A549 (cell line): ENCODE measurements around the gene MBD3L5. TPM values are rescaled to one million over a fixed set of nuclear protein-coding genes. Genes with fewer than 3 reads are reported as not detected.

Source experiments
- ATAC-seq, 2 experiments: fragments of 200-7000 bp in 1 of 2; fragments of >200 bp in 1 of 2; cut with Nextera tagmentation in 1 of 2; cut with Tn5 transposase in 1 of 2; 3 replicates each; pipeline versions ENCODE4 v1.8.0 to v1.9.1; 2018 to 2020; ENCODE audit warnings: mild to moderate bottlenecking in 1 of 2, moderate library complexity in 1 of 2
- CTCF ChIA-PET: fragments of 300-600 bp; sonication (Branson Sonifier 250); formaldehyde crosslinking; extraction: SDS; loops from one replicate; lab custom pipeline; 2021; ENCODE audit warnings: antibody characterized with exemption, inconsistent platforms; lab: Yijun Ruan, JAX
- POLR2A ChIA-PET: fragments of 350-600 bp; formaldehyde crosslinking; extraction: SDS; loops from one replicate; lab custom pipeline; 2021; ENCODE audit warnings: antibody characterized with exemption, inconsistent platforms; lab: Yijun Ruan, JAX
- DNase-seq, 2 experiments: peaks; one replicate each; pipeline versions ENCODE4 v3.0.0 to v3.0.0-alpha.2; 2011 to 2016; ENCODE audit warnings: low read depth in 1 of 2, low spot score in 1 of 2
- FAIRE-seq: peaks from 2 replicates; lab custom pipeline; 2011; peaks lifted over from hg19 to GRCh38; lab: Jason Lieb, UNC
- H3K27ac ChIP-seq, 2 experiments: fragments of >200 bp; sonication (Bioruptor Twin); formaldehyde crosslinking; 3 replicates each; pipeline ENCODE4 v1.5.1; 2016 to 2017
- H3K4me1 ChIP-seq: fragments of >200 bp; sonication (Bioruptor Twin); formaldehyde crosslinking; 3 replicates; pipeline ENCODE4 v1.6.1; 2016
- H3K4me2 ChIP-seq: fragments of >200 bp; sonication (Bioruptor Twin); formaldehyde crosslinking; 3 replicates; pipeline ENCODE4 v1.6.1; 2016
- H3K4me3 ChIP-seq: fragments of >200 bp; sonication (Bioruptor Twin); formaldehyde crosslinking; 3 replicates; pipeline ENCODE4 v1.5.1; 2016
- H3K9me3 ChIP-seq: fragments of >200 bp; sonication (Bioruptor Twin); formaldehyde crosslinking; 3 replicates; pipeline ENCODE4 v1.6.1; 2016
- BHLHE40 ChIP-seq: IDR thresholded peaks from 2 replicates; pipeline ENCODE4 v1.6.1; 2012; ENCODE audit warnings: low read depth, low read length, inconsistent platforms
- CHD2 ChIP-seq: fragments of 150-350 bp; IDR thresholded peaks from 2 replicates; pipeline ENCODE4 v1.6.1; 2014; ENCODE audit warnings: low read length; ENCODE audit not compliant: partially characterized antibody
- CHD4 ChIP-seq: fragments of 200-600 bp; sonication (generic); IDR thresholded peaks from 2 replicates; pipeline ENCODE4 v1.6.1; 2016; ENCODE audit warnings: antibody characterized with exemption, mild to moderate bottlenecking, borderline replicate concordance
- EP300 ChIP-seq, 2 experiments: fragments of >200 bp; sonication (Bioruptor Twin); formaldehyde crosslinking; IDR thresholded peaks; 2 replicates in 1 of 2; 3 replicates in 1 of 2; pipeline ENCODE4 v1.6.1; 2016 to 2017
- FOSB ChIP-seq: fragments of 250-450 bp; sonication (Bioruptor Pico); IDR thresholded peaks from 2 replicates; pipeline ENCODE4 v1.5.0; 2020; ENCODE audit warnings: mild to moderate bottlenecking, moderate library complexity
- FOSL2 ChIP-seq, 2 experiments: fragments of 450-650 bp in 1 of 2; fragments of >200 bp in 1 of 2; sonication (Bioruptor Twin) in 1 of 2; formaldehyde crosslinking; IDR thresholded peaks; 2 replicates each; pipeline versions ENCODE4 v1.5.0 to v1.6.1; 2016 to 2020; ENCODE audit warnings: mild to moderate bottlenecking in 1 of 2, moderate library complexity in 1 of 2
- HDAC2 ChIP-seq: fragments of 200-600 bp; sonication (generic); IDR thresholded peaks from 2 replicates; pipeline ENCODE4 v1.6.1; 2016
- HEYL ChIP-seq: fragments of 250-450 bp; sonication (Bioruptor Pico); IDR thresholded peaks from 2 replicates; pipeline ENCODE4 v1.8.0; 2021; ENCODE audit warnings: mild to moderate bottlenecking, moderate library complexity
- HOXA7 ChIP-seq: fragments of 250-450 bp; sonication (Bioruptor Pico); IDR thresholded peaks from 2 replicates; pipeline ENCODE4 v1.5.0; 2020; ENCODE audit warnings: mild to moderate bottlenecking, moderate library complexity
- HOXB13 ChIP-seq: fragments of 250-450 bp; sonication (Bioruptor Pico); IDR thresholded peaks from 2 replicates; pipeline ENCODE4 v1.5.0; 2020; ENCODE audit warnings: low read depth, mild to moderate bottlenecking, moderate library complexity
- JUNB ChIP-seq: fragments of >200 bp; sonication (Bioruptor Twin); formaldehyde crosslinking; IDR thresholded peaks from 2 replicates; pipeline ENCODE4 v1.6.1; 2016
- NPAS2 ChIP-seq: fragments of 250-450 bp; sonication (Bioruptor Pico); IDR thresholded peaks from 2 replicates; pipeline ENCODE4 v1.8.0; 2022; ENCODE audit warnings: mild to moderate bottlenecking, moderate library complexity, borderline replicate concordance
- NR3C1 ChIP-seq: fragments of >200 bp; sonication (Bioruptor Twin); formaldehyde crosslinking; IDR thresholded peaks from 3 replicates; pipeline ENCODE4 v1.6.1; 2017
- PHF8 ChIP-seq: fragments of 200-600 bp; sonication (generic); IDR thresholded peaks from 2 replicates; pipeline ENCODE4 v1.6.1; 2016; ENCODE audit warnings: low read depth, mild to moderate bottlenecking, antibody characterized with exemption, moderate library complexity, borderline replicate concordance
- POLR2AphosphoS2 ChIP-seq: conservative IDR thresholded peaks from 2 replicates; pipeline ENCODE4 v1.6.1; 2012; ENCODE audit warnings: low read length, improper control_type of control experiment, inconsistent platforms
- RAD21 ChIP-seq, 2 experiments: fragments of >200 bp in 1 of 2; sonication (Bioruptor Twin) in 1 of 2; formaldehyde crosslinking in 1 of 2; IDR thresholded peaks in 1 of 2; conservative IDR thresholded peaks in 1 of 2; 2 replicates in 1 of 2; 3 replicates in 1 of 2; pipeline ENCODE4 v1.6.1; 2012 to 2018; ENCODE audit warnings: inconsistent platforms in 1 of 2
- RARB ChIP-seq: fragments of 250-450 bp; sonication (Bioruptor Pico); IDR thresholded peaks from 2 replicates; pipeline ENCODE4 v1.8.0; 2021; ENCODE audit warnings: mild to moderate bottlenecking, moderate library complexity
- RCOR1 ChIP-seq: fragments of 150-350 bp; IDR thresholded peaks from 2 replicates; pipeline ENCODE4 v1.6.1; 2014; ENCODE audit warnings: antibody characterized with exemption, low read length, low read depth
- SMC3 ChIP-seq: fragments of >200 bp; sonication (Bioruptor Twin); formaldehyde crosslinking; IDR thresholded peaks from 3 replicates; pipeline ENCODE4 v1.6.1; 2018; ENCODE audit warnings: inconsistent platforms
- ZC3H11A ChIP-seq: fragments of 450-650 bp; IDR thresholded peaks from 2 replicates; pipeline ENCODE4 v1.6.1; 2014; ENCODE audit warnings: antibody characterized with exemption, mild to moderate bottlenecking
- ZFP36 ChIP-seq: fragments of 450-650 bp; IDR thresholded peaks from 2 replicates; pipeline ENCODE4 v1.6.1; 2014; ENCODE audit warnings: borderline replicate concordance; ENCODE audit not compliant: partially characterized antibody
- ZNF302 ChIP-seq: fragments of 250-450 bp; sonication (Bioruptor Pico); IDR thresholded peaks from 2 replicates; pipeline ENCODE4 v1.9.0; 2021; ENCODE audit warnings: inconsistent platforms, mild to moderate bottlenecking, moderate library complexity
- WGBS: methylation state at CpG from one replicate; pipeline ENCODE4 v1.1.6; 2017; ENCODE audit errors: missing lambda C conversion rate; 5-methylcytosine and 5-hydroxymethylcytosine counted together
- polyA plus RNA-seq, 4 experiments: library from polyadenylated mRNA; depleted of rRNA in 3 of 4; stranded (reverse); fragments of >200 nt; fragmentation: RNase III in 1 of 4; extraction: RNeasy Plus Mini Kit Qiagen cat#74134 plus additional on column Dnase treatment in 1 of 4; gene quantifications; 2 replicates in 3 of 4; 3 replicates in 1 of 4; pipeline ENCODE4 v1.2.3, GENCODE V29; 2011 to 2017
- TF ChIP-seq, protein P1 (sequence below): IDR thresholded peaks from 2 replicates; pipeline ENCODE4 v1.6.1; 2012; ENCODE audit warnings: low read depth, borderline replicate concordance
- TF ChIP-seq, protein P2 (sequence below): fragments of 450-650 bp; IDR thresholded peaks from 2 replicates; pipeline ENCODE4 v1.6.1; 2014; ENCODE audit warnings: antibody characterized with exemption
- TF ChIP-seq, protein P3 (sequence below): IDR thresholded peaks from 2 replicates; pipeline ENCODE4 v1.6.1; 2012
- TF ChIP-seq, protein P4 (sequence below): fragments of >200 bp; sonication (Bioruptor Twin); formaldehyde crosslinking; IDR thresholded peaks from 3 replicates; pipeline ENCODE4 v1.5.1; 2016
- TF ChIP-seq, protein P5 (sequence below): IDR thresholded peaks from 2 replicates; pipeline ENCODE4 v1.6.1; 2012
- TF ChIP-seq, protein P6 (sequence below): fragments of >200 bp; sonication (Bioruptor Twin); formaldehyde crosslinking; IDR thresholded peaks from 2 replicates; pipeline ENCODE4 v1.6.1; 2016

Gene MBD3L5
- polyA plus RNA-seq, 2 of the 4 experiments (the other 2 are of a cell fraction): not detected

DNA sequence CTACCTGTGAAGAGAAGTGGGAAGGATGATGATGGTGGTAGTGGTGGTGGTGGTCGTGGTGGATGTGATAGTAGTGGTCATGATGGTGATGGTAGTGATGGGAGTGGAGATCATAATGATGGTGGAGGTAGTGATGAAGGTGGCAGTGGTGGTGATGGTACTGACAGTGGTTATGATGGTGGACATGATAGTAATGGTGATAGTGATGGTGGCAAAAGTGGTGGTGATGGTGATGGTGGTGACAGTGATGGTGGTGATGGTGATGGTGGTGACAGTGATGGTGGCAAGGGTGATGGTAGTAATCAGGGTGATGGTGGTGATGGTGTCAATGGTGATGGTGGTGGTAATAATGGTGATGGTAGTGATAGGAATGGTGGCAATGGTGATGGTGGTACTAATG, 35.3 kb upstream of the MBD3L5 start:
- Histone ChIP-seq H3K4me3 (no peak overlapping the region), H3K9me3 (no peaks in the 10 kb centered on the region), H3K4me1 (no peaks in the 10 kb centered on the region), H3K4me2 (no peak overlapping the region), H3K27ac (no peak overlapping the region)
- ChIA-PET CTCF (no interaction called here), POLR2A (no interaction called here)
- ATAC-seq: no peak
- FAIRE-seq: no peak
- no peak for TF ChIP-seq BHLHE40
- no peak for TF ChIP-seq FOSL2 (IDR thresholded peaks at IDR 0.05)
- no peak for TF ChIP-seq FOSL2 (CRISPR knock-in tag; IDR thresholded peaks at IDR 0.05)
- TF ChIP-seq ZNF302 (CRISPR knock-in tag): no peak
- no peak for TF ChIP-seq CHD2
- TF ChIP-seq, protein P1, sequence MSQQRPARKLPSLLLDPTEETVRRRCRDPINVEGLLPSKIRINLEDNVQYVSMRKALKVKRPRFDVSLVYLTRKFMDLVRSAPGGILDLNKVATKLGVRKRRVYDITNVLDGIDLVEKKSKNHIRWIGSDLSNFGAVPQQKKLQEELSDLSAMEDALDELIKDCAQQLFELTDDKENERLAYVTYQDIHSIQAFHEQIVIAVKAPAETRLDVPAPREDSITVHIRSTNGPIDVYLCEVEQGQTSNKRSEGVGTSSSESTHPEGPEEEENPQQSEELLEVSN: no peak
- TF ChIP-seq HOXB13 (CRISPR knock-in tag): no peak
- no peak for TF ChIP-seq NPAS2 (CRISPR knock-in tag)
- TF ChIP-seq, protein P2, sequence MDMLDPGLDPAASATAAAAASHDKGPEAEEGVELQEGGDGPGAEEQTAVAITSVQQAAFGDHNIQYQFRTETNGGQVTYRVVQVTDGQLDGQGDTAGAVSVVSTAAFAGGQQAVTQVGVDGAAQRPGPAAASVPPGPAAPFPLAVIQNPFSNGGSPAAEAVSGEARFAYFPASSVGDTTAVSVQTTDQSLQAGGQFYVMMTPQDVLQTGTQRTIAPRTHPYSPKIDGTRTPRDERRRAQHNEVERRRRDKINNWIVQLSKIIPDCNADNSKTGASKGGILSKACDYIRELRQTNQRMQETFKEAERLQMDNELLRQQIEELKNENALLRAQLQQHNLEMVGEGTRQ: no peak
- TF ChIP-seq ZFP36: no peak
- TF ChIP-seq, protein P3, sequence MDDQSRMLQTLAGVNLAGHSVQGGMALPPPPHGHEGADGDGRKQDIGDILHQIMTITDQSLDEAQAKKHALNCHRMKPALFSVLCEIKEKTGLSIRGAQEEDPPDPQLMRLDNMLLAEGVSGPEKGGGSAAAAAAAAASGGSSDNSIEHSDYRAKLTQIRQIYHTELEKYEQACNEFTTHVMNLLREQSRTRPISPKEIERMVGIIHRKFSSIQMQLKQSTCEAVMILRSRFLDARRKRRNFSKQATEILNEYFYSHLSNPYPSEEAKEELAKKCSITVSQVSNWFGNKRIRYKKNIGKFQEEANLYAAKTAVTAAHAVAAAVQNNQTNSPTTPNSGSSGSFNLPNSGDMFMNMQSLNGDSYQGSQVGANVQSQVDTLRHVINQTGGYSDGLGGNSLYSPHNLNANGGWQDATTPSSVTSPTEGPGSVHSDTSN: no peak
- no peak for TF ChIP-seq SMC3
- TF ChIP-seq PHF8: no peak
- TF ChIP-seq HDAC2: no peak
- TF ChIP-seq, protein P4, sequence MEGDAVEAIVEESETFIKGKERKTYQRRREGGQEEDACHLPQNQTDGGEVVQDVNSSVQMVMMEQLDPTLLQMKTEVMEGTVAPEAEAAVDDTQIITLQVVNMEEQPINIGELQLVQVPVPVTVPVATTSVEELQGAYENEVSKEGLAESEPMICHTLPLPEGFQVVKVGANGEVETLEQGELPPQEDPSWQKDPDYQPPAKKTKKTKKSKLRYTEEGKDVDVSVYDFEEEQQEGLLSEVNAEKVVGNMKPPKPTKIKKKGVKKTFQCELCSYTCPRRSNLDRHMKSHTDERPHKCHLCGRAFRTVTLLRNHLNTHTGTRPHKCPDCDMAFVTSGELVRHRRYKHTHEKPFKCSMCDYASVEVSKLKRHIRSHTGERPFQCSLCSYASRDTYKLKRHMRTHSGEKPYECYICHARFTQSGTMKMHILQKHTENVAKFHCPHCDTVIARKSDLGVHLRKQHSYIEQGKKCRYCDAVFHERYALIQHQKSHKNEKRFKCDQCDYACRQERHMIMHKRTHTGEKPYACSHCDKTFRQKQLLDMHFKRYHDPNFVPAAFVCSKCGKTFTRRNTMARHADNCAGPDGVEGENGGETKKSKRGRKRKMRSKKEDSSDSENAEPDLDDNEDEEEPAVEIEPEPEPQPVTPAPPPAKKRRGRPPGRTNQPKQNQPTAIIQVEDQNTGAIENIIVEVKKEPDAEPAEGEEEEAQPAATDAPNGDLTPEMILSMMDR: no peak
- no peak for TF ChIP-seq CHD4
- no peak for TF ChIP-seq ZC3H11A
- WGBS: 0% methylated on average over 1 of the region's 1 CpG
- DNase-seq: no peak

DNA sequence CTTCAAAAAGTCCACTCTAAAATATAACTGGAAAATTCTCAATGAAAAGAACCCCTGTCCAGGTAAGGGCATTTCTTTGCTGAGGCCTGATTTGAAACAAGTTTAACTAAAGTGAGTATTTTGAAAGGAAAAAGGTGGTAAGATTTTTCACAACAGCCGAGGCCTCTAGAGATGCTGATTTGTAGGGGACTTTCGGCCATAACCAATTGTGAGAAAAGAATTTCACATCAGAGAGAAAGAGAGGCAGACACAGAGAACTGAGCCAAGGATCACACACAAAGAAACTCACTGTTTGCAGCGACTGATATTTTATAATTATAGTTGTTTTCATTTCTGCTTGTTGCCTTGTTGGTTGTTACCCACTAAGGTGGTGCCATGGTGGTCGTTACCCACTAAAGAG, 33.6 kb upstream of the MBD3L5 start:
- Histone ChIP-seq H3K9me3 (no peaks in the 10 kb centered on the region), H3K27ac (no peak overlapping the region), H3K4me2 (no peak overlapping the region), H3K4me1 (no peaks in the 10 kb centered on the region), H3K4me3 (no peak overlapping the region)
- POLR2A ChIA-PET: no interaction called here
- ATAC-seq (no peak), FAIRE-seq (no peak), DNase-seq (no peak)
- 7% methylated on average over 4 of the region's 4 CpGs for WGBS
- CTCF ChIA-PET: no interaction called here
- TF ChIP-seq RCOR1: no peak
- TF ChIP-seq, protein P5, sequence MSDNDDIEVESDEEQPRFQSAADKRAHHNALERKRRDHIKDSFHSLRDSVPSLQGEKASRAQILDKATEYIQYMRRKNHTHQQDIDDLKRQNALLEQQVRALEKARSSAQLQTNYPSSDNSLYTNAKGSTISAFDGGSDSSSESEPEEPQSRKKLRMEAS: no peak
- TF ChIP-seq HOXA7: no peak
- no peak for TF ChIP-seq PHF8
- TF ChIP-seq NPAS2 (CRISPR knock-in tag): no peak
- TF ChIP-seq, protein P3: no peak
- TF ChIP-seq, protein P6, sequence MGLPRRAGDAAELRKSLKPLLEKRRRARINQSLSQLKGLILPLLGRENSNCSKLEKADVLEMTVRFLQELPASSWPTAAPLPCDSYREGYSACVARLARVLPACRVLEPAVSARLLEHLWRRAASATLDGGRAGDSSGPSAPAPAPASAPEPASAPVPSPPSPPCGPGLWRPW: no peak
- TF ChIP-seq EP300 (IDR thresholded peaks at IDR 0.05): no peak
- TF ChIP-seq RARB (CRISPR knock-in tag): no peak
- TF ChIP-seq, protein P4: no peak
- TF ChIP-seq RAD21 (conservative IDR thresholded peaks at IDR 0.05 in 1 of 2, IDR thresholded peaks at IDR 0.05 in 1 of 2): no peak
- TF ChIP-seq JUNB: no peak
- TF ChIP-seq NR3C1: no peak
- TF ChIP-seq FOSB (CRISPR knock-in tag): no peak
- TF ChIP-seq CHD4: no peak
- no peak for TF ChIP-seq HEYL (CRISPR knock-in tag)
- no peak for TF ChIP-seq POLR2AphosphoS2
